B cell (primary cell): ENCODE results near the gene HMG20A.

Source experiments
- EZH2 ChIP-seq: IDR thresholded peaks from 2 replicates; pipeline ENCODE4 v1.6.1; 2012; ENCODE audit warnings: borderline replicate concordance, low read depth, mild to moderate bottlenecking, moderate library complexity, low read length; ENCODE audit not compliant: insufficient read depth, poor library complexity, severe bottlenecking
- TF ChIP-seq, protein P1 (sequence below): fragments of 200-600 bp; IDR thresholded peaks from one replicate; pipeline ENCODE4 v1.8.0; 2022; ENCODE audit warnings: antibody characterized with exemption, mild to moderate bottlenecking

DNA sequence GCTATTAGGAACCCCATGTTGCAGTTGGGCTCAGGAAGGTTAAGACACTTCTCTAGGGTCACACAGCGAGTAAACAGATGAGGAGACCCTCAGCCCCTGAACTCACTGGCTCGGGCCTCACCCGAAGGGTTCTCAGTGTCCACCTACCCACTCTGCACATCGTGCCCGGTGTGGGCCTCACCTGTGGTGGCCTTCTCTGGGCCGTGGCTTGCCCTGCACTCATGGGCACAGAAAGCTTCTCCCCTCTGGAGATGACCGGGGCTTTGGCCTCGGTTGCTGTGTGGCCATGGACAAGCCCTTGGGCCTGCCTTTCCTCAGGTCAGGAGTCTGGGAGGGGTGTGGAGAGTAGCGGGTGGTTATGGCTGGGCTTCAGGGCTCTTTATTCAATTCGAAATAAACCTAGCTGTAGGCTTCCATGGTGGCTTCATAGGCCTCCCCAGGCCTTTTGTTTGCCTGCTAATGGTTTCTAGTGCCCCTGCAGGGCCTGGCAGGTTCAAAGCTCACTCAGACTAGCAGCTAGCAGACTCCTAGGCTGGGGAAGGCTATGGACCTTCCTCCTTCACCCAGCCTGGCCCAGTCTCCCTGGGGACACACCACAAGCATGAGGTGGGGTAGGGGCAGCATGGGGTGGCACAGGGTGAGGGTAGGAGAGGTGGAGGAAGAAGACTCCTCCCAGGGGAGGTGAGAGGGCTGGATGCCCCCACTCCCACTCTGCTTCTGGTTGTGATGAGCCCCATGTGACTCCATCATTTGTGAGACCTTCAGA is 108.9 kb downstream of the HMG20A start:
- TF ChIP-seq, protein P1, sequence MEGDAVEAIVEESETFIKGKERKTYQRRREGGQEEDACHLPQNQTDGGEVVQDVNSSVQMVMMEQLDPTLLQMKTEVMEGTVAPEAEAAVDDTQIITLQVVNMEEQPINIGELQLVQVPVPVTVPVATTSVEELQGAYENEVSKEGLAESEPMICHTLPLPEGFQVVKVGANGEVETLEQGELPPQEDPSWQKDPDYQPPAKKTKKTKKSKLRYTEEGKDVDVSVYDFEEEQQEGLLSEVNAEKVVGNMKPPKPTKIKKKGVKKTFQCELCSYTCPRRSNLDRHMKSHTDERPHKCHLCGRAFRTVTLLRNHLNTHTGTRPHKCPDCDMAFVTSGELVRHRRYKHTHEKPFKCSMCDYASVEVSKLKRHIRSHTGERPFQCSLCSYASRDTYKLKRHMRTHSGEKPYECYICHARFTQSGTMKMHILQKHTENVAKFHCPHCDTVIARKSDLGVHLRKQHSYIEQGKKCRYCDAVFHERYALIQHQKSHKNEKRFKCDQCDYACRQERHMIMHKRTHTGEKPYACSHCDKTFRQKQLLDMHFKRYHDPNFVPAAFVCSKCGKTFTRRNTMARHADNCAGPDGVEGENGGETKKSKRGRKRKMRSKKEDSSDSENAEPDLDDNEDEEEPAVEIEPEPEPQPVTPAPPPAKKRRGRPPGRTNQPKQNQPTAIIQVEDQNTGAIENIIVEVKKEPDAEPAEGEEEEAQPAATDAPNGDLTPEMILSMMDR: no peak
- no peak for TF ChIP-seq EZH2
